IPS DF 4.7 (cell line): ENCODE data around the gene SEC14L1.
"Not testable (repeated sequence)": the region's sequence is repeated elsewhere in the genome, so short reads cannot be mapped to it uniquely, and the experiment has no call there.

Source experiments
- DNase-seq: peaks from one replicate; pipeline ENCODE4 v3.0.0-alpha.2; 2013; ENCODE audit warnings: low spot score; ENCODE audit errors: extremely low read depth

The SEC14L1 gene

GRCh38 chr17:77115947-77116346 lies 24.8 kb upstream of the SEC14L1 start:
- no peak for DNase-seq

- no peak for DNase-seq
Measured at GRCh38 chr17:77116371-77116860, 24.4 kb upstream of the SEC14L1 start.

GRCh38 chr17:77117415-77117814 lies 23.4 kb upstream of the SEC14L1 start:
- DNase-seq: no peak

- no peak for DNase-seq
Measured at GRCh38 chr17:77118251-77118928, 22.4 kb upstream of the SEC14L1 start.

- DNase-seq: no peak
Measured at GRCh38 chr17:77119668-77120301, 21.0 kb upstream of the SEC14L1 start.

- no peak for DNase-seq
Measured at GRCh38 chr17:77120868-77121267, 19.9 kb upstream of the SEC14L1 start.

GRCh38 chr17:77124192-77124889 lies 16.4 kb upstream of the SEC14L1 start:
- DNase-seq: no peak

GRCh38 chr17:77125432-77125901 lies 15.3 kb upstream of the SEC14L1 start:
- DNase-seq: no peak

- DNase-seq: no peak
Measured at GRCh38 chr17:77126519-77126918, 14.2 kb upstream of the SEC14L1 start.

GRCh38 chr17:77127735-77128361 lies 12.9 kb upstream of the SEC14L1 start:
- no peak for DNase-seq

- no peak for DNase-seq
Measured at GRCh38 chr17:77128896-77129567, 11.7 kb upstream of the SEC14L1 start.

- no peak for DNase-seq
Measured at GRCh38 chr17:77129568-77130301, 11.0 kb upstream of the SEC14L1 start.

- DNase-seq: no peak
Measured at GRCh38 chr17:77130525-77130924, 10.2 kb upstream of the SEC14L1 start.

GRCh38 chr17:77131904-77132303 lies 8.9 kb upstream of the SEC14L1 start:
- no peak for DNase-seq

GRCh38 chr17:77132411-77133086 lies 8.2 kb upstream of the SEC14L1 start:
- no peak for DNase-seq

GRCh38 chr17:77133087-77133638 lies 7.6 kb upstream of the SEC14L1 start:
- DNase-seq: no peak

GRCh38 chr17:77136420-77136767 lies 4.4 kb upstream of the SEC14L1 start:
- DNase-seq: no peak

GRCh38 chr17:77137111-77137510 lies 3.7 kb upstream of the SEC14L1 start:
- DNase-seq: no peak

GRCh38 chr17:77137886-77138285 lies 2.9 kb upstream of the SEC14L1 start:
- DNase-seq: not testable (repeated sequence)
